ENCODE data around the gene SLC48A1. TPM values are rescaled to one million over a fixed set of nuclear protein-coding genes. Genes with fewer than 3 reads are reported as not detected.

SLC48A1 gene
- total and polyA plus RNA-seq, 10 of the 15 experiments (the other 5 are each of a cell fraction or from before 2014, with no cell fraction given), result 1.1 to 4.9 (median 1.9) TPM

GRCh38 chr12:47812797-47813510 is 39.9 kb downstream of the SLC48A1 start (continued):
- TF ChIP-seq BCL3 (IDR thresholded peaks at IDR 0.05; ENCODE audit: borderline replicate concordance, insufficient read depth, low read depth, low read length, poor library complexity, severe bottlenecking), result peak; percentile 97
- peak; percentile 63 for TF ChIP-seq CREB1 (IDR thresholded peaks at IDR 0.05; ENCODE audit: low read depth)
- TF ChIP-seq E4F1 (IDR thresholded peaks at IDR 0.05; ENCODE audit: borderline replicate concordance, partially characterized antibody), result no peak
- no peak for TF ChIP-seq YBX1 (IDR thresholded peaks at IDR 0.05)
- peak; percentile 21; the same call in 1 of the 2 replicates for TF ChIP-seq SIN3A (IDR thresholded peaks at IDR 0.05; ENCODE audit: low read depth, low read length)
- TF ChIP-seq BACH1 (IDR thresholded peaks at IDR 0.05; ENCODE audit: borderline replicate concordance), result peak; percentile 57
- TF ChIP-seq ZNF24 (IDR thresholded peaks at IDR 0.05), result no peak
- peak; percentile 66 for TF ChIP-seq FOXM1 (IDR thresholded peaks at IDR 0.05; ENCODE audit: low read depth, low read length)
- TF ChIP-seq TARDBP (IDR thresholded peaks at IDR 0.05; ENCODE audit: borderline replicate concordance), result peak; percentile 76; the same call in 1 of the 2 replicates
- no peak for TF ChIP-seq BCLAF1 (IDR thresholded peaks at IDR 0.05)
- no peak for TF ChIP-seq IRF5 (IDR thresholded peaks at IDR 0.05; ENCODE audit: borderline replicate concordance)
- TF ChIP-seq CUX1 (IDR thresholded peaks at IDR 0.05; ENCODE audit: insufficient replicate concordance, low read depth, low read length), result no peak
- TF ChIP-seq SMAD5 (IDR thresholded peaks at IDR 0.05; ENCODE audit: low read depth), result 0 out of 2 replicates have a peak, but pooled peaks have one; percentile 23
- TF ChIP-seq NFXL1 (IDR thresholded peaks at IDR 0.05; ENCODE audit: borderline replicate concordance), result no peak
